HG02798 (cell line): ENCODE results near the gene PIK3CB.
"Not testable (repeated sequence)": the region's sequence is repeated elsewhere in the genome, so short reads cannot be mapped to it uniquely, and the experiment has no call there.

Source experiments
- ATAC-seq: cut with Tn5 transposase; IDR thresholded peaks from one replicate; pipeline ENCODE4 v1.9.1; 2021; ENCODE audit warnings: mild to moderate bottlenecking; ENCODE audit not compliant: unreplicated experiment, poor library complexity

The PIK3CB gene

DNA sequence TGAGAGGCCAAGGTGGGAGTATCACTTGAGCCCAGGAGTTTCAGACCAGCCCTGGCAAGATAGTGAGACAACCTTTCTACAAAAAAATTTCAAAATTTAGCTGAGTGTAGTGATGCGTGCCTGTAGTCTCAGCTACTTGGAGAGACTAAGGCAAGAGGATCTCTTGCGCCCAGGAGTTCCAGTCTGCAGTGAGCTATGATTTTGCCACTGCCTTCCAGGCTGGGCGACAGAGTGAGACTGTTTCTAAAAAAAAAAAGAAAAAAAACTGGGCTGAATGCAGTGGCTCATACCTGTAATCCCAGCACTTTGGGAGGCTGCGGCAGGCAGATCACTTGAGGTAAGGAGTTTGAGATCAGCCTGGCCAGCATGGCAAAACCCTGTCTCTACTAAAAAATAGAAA, 14.0 kb upstream of the PIK3CB start:
- no peak for ATAC-seq

DNA sequence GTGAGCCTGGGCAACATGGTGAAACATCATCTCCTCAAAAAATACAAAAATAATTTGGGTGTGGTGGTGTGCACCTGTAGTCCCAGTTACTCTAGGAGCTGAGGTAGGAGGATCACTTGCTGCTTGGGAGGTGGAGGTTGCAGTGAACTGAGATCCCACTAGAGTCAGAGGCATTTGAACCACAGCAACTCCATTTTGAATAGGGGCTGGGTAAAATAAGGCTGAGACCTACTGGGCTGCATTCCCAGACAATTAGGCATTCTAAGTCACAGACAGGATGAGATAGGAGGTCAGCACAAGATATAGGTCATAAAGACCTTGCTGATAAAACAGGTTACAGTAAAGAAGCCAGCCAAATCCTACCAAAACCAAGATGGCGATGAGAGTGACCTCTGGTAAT, 12.1 kb upstream of the PIK3CB start:
- ATAC-seq, result not testable (repeated sequence)

DNA sequence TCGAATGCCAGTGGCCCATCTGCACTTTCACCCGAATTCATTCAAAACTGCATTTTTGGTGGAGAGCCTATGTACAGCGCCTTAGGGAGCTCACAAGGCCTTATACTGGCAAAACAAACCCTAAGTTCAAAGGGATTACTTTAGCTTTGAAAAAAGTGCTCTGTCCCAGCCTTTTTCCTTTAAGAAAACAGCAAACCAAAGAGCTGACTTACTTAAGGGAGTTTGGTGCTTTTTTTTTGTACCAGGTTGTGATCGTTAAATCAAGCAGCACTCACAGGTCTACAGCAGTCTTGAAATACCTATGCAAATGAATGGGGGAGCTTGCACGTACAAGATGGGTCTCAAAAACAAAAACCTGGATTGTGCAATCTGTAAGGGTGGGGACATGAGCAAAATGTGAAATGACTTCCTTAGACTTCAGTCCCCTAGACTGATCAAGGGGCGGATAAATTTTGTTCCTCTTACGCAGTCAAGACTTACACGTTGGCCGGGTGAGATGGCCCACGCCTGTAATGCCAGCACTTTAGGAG, 11.6 kb upstream of the PIK3CB start:
- ATAC-seq, result no peak

DNA sequence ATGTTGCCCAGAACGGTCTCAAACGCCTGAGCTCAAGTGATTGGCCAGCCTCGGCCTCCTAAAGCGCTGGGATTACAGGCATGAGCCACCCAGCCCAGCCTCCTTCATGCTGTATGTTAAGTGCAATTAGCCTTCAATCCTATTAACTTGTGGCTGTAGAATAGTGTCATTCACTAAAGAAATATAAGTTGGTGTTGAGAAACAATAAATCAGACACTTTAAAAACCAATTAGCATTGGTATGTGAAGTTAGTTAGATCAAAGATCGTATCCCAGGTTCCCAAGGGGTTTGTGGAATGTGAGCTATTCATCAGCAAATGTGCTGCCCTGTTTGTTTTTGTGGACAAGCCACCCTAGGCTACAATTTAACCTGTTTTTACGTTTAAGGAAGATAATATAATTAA, 11.0 kb upstream of the PIK3CB start:
- ATAC-seq, result no peak

DNA sequence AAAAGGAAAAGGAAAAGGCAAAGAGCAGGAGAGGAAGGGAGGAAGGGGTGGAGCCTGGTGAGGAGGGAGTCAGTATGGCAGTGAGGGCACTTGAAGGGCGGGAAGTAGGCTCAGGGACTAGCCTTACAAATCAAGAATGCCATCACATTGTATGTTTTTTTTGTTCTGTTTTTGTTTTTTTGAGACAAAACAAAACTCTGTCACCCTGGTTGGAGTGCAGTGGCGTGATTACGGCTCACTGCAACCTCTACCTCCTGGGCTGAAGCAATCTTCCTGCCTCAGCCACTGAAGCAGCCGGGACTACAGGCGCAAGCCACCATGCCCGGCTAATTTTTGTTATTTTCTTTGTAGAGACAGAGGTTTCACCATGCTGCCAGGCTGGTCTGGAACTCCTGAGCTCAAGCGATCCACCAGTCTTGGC, 10.5 kb upstream of the PIK3CB start:
- ATAC-seq, result no peak

DNA sequence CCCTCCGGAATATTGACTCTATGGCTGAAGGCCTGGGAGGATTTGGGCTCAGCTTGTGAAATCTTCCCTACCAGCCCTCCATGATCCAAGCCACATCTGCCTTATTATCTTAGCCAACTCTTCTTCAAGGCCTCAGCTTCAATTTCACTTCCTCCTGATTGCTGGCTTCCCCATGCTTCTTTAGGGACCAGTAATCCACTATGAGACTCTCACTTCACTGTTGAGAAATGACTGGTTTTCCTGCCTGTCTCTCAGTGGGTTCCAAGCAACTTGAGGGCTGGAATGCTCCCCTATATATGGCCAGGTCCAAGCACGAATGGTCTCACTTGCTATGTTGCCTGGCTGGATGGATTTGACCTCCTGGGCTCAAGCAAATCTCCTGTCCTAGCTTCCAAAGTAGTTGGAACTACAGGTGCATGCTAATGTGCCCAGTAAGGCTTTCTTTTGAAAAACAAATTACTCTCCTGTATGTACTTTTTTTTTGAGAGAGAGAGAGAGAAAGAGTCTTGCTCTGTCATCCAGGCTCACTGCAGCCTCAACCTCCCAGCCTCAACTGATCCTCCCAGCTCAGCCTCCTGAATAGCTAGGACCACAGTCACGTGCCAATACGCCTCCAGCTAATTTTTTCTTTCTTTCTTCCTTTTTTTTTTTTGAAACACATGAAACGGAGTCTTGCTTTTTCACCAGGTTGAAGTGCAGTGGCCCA, 7.9 kb upstream of the PIK3CB start:
- ATAC-seq, result peak; percentile 65

DNA sequence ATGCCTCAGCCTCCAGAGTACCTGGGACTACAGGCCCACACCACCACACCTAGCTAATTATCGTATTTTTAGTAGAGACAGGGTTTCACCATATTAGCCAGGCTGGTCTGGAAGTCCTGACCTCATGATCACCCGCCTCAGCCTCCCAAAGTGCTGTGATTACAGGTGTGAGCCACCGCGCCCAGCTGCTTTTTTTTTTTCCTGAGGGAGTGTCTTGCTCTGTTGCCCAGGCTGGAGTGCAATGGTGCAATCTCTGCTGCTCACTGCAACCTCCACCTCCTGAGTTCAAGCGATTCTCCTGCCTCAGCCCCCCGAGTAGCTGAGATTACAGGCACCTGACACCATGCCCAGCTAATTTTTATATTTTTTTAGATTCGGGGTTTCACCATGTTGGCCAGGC, 3.7 kb upstream of the PIK3CB start:
- ATAC-seq, result not testable (repeated sequence)

DNA sequence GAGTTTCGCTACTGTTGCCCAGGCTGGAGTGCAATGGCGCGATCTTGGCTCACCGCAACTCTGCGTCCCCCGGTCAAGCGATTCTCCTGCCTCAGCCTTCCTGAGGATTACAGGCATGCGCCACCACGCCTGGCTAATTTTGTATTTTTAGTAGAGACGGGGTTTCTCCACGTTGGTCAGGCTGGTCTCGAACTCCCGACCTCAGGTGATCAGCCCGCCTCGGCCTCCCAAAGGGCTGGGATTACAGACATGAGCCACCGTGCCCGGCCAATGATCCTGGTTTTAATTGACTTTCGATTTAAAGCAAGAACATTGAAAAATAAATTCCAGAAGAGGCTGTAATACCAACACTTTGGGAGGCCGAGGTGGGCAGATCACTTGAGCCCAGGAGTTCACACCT, 1.1 kb upstream of the PIK3CB start:
- ATAC-seq, result not testable (repeated sequence)

DNA sequence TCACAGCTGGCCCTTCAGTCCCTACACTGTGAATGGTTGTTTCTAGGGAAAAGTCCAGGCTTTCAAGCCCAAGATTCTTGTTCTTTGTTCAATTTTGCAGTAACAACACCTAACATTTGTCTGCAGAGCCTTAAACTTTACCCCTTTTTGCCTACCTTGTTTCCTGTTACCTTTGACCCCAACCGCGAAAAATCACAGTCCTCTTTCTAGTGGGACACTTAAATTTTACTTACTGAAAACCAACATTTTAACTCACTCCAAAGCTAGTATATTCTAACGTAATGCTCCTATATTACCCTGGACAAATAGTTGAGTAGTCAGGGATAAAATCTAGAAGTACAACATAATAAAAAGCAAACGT, 649 bp upstream of the PIK3CB start:
- no peak for ATAC-seq

DNA sequence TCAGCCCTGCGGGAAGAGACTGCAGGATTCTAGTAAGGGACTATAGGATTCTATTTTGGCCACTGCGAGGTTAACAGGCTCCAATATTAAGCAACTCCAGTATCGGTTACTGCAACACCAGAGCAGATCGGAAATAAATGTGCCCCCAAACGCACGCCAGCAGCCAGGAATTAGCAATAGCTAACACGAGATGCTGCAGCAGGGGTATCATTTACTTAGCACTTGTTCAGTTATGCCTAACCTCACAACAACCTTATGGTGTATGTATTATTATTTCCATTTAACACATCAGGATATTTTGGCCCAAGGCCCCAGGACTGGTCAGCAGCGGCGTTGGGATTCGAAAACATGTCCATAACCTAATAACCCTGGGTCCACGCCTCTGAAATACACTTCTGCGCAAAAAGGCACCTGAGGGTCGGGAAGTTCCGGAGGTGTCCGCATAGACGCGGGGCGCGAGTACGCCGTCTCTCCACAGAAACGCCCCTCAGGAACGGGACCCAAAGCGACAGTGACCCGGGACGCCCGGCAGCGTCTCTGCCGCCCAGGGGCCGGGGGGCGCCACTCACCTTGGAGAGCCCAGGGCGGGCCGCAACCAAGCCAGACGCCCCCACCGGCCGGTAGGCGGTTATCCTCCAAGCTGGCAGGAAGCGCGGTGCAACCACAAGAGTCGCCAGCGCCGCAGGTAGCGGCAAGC, 681 bp downstream of the PIK3CB start:
- peak; percentile 58 for ATAC-seq

DNA sequence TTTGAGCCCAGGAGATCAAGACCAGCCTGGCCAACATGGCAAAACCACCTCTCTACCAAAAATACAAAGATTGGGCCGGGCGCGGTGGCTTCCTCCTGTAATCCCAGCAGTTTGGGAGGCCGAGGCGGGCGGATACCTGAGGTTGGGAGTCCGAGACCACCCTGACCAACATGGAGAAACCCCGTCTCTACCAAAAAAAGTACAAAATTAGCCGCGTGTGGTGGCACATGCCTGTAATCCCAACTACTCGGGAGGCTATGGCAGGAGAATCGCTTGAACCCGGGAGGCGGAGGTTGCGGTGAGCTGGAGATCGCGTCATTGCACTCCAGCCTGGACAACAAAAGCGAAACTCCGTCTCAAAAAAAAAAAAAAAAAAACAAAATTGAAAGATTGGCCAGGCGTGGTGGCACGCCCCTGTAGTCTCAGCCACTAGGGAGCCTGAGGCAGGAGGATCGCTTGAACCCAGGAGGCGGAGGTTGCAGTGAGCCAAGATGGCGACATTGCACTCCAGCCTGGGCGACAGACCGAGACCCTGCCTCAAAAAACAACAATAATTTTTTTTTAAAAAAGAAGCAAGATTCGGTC, 2.2 kb downstream of the PIK3CB start:
- ATAC-seq, result not testable (repeated sequence)

DNA sequence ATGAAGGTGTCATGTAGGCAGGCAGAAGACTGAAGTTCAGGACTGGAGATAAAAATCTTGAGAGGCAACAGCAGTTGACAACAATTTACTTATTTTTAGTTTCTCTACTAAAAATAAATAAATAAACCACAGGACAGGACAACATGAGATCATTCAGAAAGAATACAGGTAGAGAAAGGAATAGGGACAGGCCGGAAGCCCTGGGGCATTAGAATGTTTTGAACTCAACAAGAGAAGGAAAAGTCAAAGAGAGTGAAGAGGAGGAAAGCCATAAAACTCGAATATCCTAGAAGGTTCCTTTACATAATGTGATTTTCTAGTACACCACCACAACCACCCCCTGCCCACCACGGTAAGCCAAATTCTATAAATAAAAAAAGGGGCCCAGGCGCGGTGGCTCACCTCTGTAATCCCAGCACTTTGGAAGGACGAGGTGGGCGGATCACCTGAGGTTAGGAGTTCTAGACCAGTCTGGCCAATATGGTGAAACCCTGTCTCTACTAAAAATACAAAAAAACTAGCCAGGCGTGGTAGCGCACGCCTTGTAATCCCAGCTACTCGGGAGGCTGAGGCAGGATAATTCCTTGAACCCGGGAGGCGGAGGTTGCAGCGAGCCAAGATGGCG, 4.7 kb downstream of the PIK3CB start:
- ATAC-seq, result no peak

DNA sequence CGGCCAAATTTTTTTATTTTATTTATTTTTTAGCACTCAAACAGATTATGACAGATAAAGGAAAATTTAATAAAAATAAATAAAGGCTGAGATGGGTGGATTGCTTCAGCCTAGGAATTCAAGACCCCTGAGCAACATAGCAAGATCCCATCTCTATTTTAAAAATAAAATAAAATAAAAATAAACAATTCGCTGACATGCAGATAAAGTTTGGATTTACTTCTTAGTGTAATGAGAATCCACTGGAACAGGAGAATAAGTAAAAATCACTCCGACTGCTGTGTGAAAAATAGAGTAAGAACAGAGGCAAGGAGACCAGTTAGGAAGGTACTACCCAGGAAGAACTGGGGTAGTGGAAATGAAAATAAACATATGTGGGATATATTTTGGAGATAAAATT, 5.6 kb downstream of the PIK3CB start:
- ATAC-seq, result no peak

DNA sequence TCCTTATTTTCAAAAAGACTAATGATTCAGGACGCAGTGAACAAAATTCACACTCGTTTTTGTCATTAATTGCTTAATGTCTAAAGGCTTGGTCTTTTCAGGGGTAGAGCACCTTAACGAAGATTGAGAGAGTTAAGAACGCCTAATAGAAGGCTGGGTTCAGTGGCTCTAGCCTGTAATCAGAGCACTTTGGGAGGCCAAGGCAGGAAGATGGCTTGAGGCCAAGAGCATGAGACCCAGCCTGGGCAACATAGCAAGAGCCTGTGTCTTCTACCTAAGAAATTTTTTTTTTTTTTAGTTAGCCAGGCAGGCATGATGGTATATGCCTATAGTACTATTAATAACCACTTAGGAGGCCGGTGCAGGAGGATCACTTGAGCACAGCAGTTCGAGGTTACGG, 7.5 kb downstream of the PIK3CB start:
- no peak for ATAC-seq

DNA sequence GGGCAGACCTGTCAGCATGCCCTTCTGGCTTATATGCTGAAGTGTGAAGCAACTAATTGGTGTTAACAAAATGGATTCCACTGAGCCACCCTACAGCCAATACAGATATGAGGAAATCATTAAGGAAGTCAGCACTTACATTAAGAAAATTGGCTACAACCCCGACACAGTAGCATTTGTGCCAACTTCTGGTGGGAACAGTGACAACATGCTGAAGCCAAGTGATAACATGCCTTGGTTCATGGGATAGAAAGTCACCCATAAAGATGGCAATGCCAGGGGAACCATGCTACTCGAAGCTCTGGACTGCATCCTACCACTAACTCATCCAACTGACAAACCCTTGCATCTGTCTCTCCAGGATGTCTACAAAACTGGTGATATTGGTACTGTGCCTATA, 9.4 kb downstream of the PIK3CB start:
- ATAC-seq, result no peak

DNA sequence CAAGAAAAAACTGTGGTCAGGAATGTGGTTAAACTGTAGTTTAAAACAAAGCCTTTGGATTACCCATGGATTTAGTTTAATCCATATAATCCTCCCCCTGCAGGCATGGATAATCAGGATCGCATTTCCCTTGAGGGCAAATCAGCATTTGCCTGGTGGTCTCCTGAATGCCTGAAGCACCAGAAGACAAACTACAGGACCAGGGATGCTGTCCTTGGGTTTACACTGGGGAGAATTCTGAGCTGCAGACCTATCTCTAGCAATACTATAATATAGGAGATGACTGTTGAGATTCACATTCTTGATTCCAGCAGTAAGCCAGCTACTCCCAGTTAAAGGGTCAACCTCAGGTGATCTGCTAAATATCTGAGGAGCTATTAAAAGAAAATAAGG, 10.6 kb downstream of the PIK3CB start:
- no peak for ATAC-seq

DNA sequence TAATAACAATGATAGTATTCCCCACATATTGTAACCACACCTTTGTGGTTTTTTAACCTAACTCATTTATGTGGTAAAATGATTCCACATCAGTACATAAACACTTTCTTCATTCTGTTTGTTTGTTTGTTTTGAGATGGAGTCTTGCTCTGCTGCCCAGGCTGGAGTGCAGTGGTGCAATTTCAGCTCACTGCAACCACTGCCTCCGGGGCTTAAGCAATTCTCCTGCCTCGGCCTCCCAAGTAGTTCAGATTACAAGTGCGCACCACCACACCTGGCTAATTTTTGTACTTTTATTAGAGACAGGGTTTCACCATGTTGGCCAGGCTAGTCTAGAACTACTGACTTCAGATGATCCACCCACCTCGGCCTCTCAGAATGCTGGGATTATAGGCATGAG, 14.3 kb downstream of the PIK3CB start:
- not testable (repeated sequence) for ATAC-seq

DNA sequence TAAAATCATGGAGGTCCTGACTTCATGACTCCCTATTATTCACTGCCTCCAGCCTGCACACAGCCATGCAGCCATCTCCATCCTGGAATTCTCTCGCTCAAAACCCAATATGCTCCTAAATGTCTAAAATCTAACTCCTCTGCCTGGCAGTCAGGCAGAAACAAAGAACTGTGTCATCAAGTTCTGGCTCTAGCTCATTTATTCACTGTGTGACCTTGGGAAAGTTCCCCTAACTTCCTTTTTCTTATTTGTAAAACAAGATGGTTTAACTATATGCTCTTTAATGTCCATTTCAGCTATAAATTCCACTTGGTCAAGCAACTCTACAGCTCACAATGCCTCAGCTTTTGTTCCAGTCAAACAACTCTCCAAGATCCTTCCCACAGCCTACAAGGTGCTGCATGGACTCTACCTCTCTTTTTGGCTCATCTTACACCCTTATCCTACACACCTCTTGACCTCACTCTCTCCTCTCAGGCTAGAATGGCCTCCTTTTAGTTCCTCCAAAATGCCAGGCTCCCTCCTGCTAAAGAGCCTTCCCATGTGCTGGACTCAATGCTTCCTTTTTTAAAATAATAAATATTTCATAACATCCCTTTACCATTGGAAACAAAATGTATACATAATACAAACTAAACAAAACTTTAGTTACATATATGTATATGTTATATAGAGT, 16.4 kb downstream of the PIK3CB start:
- no peak for ATAC-seq

DNA sequence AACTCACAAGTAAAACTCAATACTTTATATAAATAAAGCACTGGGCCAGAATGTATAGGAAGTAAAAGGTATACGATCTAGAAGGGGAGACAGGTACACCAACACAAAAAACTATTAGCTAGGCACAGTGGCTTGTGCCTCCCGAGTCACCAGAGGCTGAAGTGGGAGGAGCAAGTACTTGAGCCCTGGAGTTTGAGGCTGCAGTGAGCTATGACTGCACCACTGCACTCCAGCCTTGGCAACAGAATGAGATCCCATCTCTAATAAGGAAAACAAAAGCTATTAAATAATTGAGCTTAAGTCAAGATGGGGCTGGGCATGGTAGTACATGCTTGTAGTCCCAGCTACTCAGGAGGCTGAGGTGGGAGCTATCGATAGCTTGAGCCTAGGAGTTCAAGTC, 17.0 kb downstream of the PIK3CB start:
- ATAC-seq, result no peak

DNA sequence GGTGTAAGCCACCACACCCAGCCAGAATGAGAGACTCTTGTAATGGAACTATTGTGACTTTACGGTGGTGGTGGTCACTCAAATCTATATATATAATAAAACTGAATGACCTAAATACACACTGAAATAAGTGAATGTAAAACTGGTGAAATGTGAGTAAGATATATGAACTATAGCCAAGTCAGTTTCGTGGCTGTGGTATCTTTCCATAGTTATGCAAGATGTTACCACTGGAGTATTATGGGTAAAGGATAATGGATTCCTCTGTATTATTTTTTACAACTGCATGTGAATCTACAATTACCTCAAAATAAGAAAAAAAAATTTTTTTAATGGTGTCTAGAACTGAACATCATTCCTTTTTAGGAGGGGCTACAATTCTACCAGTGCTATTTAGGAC, 21.9 kb downstream of the PIK3CB start:
- ATAC-seq, result no peak
